Measurements from ENCODE around the gene PVALEF.

DNA sequence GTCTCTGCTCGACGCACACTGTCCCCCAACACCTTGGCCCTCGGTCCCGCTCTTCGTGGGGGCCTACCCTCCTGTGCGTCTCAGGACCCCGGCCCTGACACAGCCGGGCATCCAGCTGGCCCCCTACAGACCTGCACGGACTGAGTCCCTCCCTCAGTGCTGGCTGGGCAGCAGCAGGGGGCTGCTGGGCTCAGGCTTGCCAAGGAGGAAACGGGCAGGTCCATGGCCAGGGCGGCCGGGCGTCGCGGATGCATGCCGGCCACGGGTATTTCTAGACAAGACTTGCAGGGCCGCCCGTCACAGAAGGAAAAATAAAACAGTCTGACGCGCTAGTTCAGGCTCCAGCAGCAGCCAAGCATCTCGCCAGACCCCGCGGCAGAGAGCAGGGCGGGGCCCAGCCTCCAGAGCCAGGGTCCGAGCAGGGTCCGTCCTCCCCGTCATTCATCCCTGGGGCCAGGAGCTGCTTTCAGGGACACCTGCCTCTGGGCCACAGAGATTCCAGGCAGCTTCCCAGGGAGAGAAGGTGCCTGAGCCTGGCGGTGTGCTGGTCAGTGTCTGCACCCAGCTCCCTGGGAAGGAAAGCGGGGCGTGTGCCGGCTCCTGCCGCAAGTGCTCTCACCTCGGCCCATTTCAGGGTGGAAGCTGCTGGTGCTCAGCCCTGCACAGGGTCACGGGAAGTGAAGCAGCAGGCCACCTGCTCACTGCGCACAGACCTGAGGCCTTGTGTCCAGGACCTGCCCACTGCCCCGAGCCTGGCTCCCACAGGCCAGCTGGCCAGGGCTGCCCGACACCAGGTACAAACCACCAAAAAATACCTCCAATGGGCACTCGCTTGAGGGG, 7.2 kb upstream of the PVALEF start:
- TF ChIP-seq, protein P1, sequence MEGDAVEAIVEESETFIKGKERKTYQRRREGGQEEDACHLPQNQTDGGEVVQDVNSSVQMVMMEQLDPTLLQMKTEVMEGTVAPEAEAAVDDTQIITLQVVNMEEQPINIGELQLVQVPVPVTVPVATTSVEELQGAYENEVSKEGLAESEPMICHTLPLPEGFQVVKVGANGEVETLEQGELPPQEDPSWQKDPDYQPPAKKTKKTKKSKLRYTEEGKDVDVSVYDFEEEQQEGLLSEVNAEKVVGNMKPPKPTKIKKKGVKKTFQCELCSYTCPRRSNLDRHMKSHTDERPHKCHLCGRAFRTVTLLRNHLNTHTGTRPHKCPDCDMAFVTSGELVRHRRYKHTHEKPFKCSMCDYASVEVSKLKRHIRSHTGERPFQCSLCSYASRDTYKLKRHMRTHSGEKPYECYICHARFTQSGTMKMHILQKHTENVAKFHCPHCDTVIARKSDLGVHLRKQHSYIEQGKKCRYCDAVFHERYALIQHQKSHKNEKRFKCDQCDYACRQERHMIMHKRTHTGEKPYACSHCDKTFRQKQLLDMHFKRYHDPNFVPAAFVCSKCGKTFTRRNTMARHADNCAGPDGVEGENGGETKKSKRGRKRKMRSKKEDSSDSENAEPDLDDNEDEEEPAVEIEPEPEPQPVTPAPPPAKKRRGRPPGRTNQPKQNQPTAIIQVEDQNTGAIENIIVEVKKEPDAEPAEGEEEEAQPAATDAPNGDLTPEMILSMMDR (IDR thresholded peaks at IDR 0.05): no peak
- TF ChIP-seq POLR2A (IDR thresholded peaks at IDR 0.05): no peak
